Measurements from ENCODE around the gene HEATR3. TPM values are rescaled to one million over a fixed set of nuclear protein-coding genes. Genes with fewer than 3 reads are reported as not detected.

The HEATR3 gene
- total RNA-seq, 1 experiment from 2014 or later = 41.8 TPM

DNA sequence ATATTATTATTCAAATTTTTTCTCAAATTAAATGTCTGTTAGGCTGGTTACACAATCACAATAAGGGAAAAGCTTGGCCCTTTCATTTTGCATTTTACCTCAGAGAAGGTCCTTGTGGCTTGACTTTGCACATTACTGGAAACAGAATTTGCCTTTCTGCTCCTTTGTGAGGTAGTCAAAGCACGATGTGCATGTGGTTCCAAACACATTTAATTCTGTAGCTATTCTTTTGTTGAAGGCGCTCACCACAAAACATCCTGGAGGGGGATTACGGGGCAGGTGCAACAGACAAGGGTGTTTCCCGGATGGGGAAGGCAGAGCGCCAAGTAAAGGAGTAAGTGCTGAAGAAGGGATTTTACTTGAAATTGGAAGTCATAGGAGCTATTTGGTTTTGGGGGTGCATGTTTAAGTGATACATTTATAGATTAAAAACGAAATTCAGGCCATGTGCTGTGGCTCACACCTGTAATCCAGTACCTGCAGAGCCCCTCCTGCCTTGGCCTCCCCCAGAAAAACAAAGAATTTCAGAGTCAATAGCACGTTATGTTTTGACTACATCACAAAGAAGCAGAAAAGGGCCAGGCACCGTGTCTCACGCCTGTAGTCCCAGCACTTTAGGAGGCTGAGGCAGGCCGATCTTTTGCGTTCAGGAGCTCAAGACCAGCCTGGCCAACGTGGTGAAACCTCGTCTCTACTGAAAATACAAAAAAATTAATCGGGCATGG lies 56.1 kb downstream of the HEATR3 start:
- Histone ChIP-seq H3K27ac (ENCODE audit: low read depth, low read length, poor library complexity, severe bottlenecking) (no peak overlapping the region), H3K4me3 (ENCODE audit: low read depth, low read length, poor library complexity, severe bottlenecking) (no peak overlapping the region), H3K36me3 (ENCODE audit: insufficient read depth, low read length, poor library complexity, severe bottlenecking) (no peaks in the 10 kb centered on the region), H3K4me1 (ENCODE audit: insufficient read depth, low read length, poor library complexity, severe bottlenecking) (no peaks in the 10 kb centered on the region), H3K9me3 (ENCODE audit: low read depth, low read length, poor library complexity, severe bottlenecking) (no peaks in the 10 kb centered on the region), H3K27me3 (replicated peaks; ENCODE audit: insufficient read depth, low read depth, low read length, poor library complexity) (no peaks in the 10 kb centered on the region)
- DNase-seq (ENCODE audit: low spot score) = no peak
- ChIA-PET POLR2A (ENCODE audit: low non-redundant PET) (no interaction called here), CTCF (interaction anchor here (0.5 kb wide), 1 partner anchor 250 kb away, joined by 5 read pairs; no protein-coding TSS in a partner anchor)
- no TSS peak for BruUV-seq (replicated peaks)
- TF ChIP-seq, protein P1, sequence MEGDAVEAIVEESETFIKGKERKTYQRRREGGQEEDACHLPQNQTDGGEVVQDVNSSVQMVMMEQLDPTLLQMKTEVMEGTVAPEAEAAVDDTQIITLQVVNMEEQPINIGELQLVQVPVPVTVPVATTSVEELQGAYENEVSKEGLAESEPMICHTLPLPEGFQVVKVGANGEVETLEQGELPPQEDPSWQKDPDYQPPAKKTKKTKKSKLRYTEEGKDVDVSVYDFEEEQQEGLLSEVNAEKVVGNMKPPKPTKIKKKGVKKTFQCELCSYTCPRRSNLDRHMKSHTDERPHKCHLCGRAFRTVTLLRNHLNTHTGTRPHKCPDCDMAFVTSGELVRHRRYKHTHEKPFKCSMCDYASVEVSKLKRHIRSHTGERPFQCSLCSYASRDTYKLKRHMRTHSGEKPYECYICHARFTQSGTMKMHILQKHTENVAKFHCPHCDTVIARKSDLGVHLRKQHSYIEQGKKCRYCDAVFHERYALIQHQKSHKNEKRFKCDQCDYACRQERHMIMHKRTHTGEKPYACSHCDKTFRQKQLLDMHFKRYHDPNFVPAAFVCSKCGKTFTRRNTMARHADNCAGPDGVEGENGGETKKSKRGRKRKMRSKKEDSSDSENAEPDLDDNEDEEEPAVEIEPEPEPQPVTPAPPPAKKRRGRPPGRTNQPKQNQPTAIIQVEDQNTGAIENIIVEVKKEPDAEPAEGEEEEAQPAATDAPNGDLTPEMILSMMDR (conservative IDR thresholded peaks at IDR 0.05; ENCODE audit: low read depth, low read length) = no peak
- no peak for TF ChIP-seq EZH2 (IDR thresholded peaks at IDR 0.05; ENCODE audit: borderline replicate concordance, low read depth, low read length, poor library complexity, severe bottlenecking)
- intact Hi-C loops (cut with micrococcal nuclease; ENCODE audit: unreplicated experiment) = no loop called here

DNA sequence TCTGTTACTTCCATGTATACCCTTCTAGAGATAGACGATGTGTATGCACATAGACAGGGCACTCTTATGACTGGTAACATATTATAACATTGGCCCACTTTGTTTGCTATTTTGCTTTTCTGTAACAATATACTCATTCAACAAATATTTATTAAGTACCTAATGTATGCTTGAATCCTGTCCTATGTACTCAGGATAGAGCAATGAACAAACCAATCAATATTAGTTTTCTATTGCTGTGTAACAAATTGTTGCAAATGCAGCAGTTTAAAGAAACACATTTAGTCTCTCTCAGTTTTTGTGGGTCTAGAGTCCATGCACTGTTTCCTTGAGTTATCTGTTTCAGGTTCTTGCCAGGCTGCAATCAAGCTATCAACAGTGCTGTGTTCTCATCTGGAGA lies 57.6 kb downstream of the HEATR3 start:
- ChIA-PET POLR2A (ENCODE audit: low non-redundant PET) (no interaction called here), CTCF (no interaction called here)
- TF ChIP-seq EZH2 (IDR thresholded peaks at IDR 0.05; ENCODE audit: borderline replicate concordance, low read depth, low read length, poor library complexity, severe bottlenecking) = no peak
- TF ChIP-seq, protein P1 (conservative IDR thresholded peaks at IDR 0.05; ENCODE audit: low read depth, low read length) = no peak
- intact Hi-C loops (cut with micrococcal nuclease; ENCODE audit: unreplicated experiment) = no loop called here
- no peak overlapping the region for H3K27ac ChIP-seq (ENCODE audit: low read depth, low read length, poor library complexity, severe bottlenecking)
- H3K9me3 ChIP-seq (ENCODE audit: low read depth, low read length, poor library complexity, severe bottlenecking) = no peaks in the 10 kb centered on the region
- BruUV-seq (replicated peaks) = no TSS peak
- no peaks in the 10 kb centered on the region for H3K36me3 ChIP-seq (ENCODE audit: insufficient read depth, low read length, poor library complexity, severe bottlenecking)
- no peaks in the 10 kb centered on the region for H3K27me3 ChIP-seq (replicated peaks; ENCODE audit: insufficient read depth, low read depth, low read length, poor library complexity)
- no peak overlapping the region for H3K4me3 ChIP-seq (ENCODE audit: low read depth, low read length, poor library complexity, severe bottlenecking)
- no peaks in the 10 kb centered on the region for H3K4me1 ChIP-seq (ENCODE audit: insufficient read depth, low read length, poor library complexity, severe bottlenecking)
- no peak for DNase-seq (ENCODE audit: low spot score)

DNA sequence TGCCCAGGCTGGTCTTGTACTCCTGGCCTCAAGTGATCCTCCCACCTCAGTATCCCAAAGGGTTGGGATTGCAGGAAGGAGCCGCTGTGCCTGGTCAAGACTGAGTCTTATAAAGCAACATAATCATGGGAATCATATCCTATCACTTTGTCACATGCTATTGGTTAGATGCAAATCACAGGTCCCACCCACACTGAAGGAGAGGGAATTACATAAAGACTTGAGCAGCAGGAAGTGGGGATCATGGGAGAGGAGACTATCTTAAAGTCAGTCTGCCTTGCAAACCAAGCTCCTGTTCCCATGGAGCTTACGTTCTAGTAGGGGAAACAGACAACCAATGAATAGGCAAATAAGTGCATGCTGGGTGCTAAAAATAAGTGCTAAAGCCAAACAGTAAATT lies 59.0 kb downstream of the HEATR3 start:
- intact Hi-C loops (cut with micrococcal nuclease; ENCODE audit: unreplicated experiment) = no loop called here
- H3K9me3 ChIP-seq (ENCODE audit: low read depth, low read length, poor library complexity, severe bottlenecking) = no peaks in the 10 kb centered on the region
- no peaks in the 10 kb centered on the region for H3K27me3 ChIP-seq (replicated peaks; ENCODE audit: insufficient read depth, low read depth, low read length, poor library complexity)
- no peaks in the 10 kb centered on the region for H3K36me3 ChIP-seq (ENCODE audit: insufficient read depth, low read length, poor library complexity, severe bottlenecking)
- ChIA-PET CTCF (no interaction called here), POLR2A (ENCODE audit: low non-redundant PET) (no interaction called here)
- H3K4me3 ChIP-seq (ENCODE audit: low read depth, low read length, poor library complexity, severe bottlenecking) = no peak overlapping the region
- no peak overlapping the region for H3K27ac ChIP-seq (ENCODE audit: low read depth, low read length, poor library complexity, severe bottlenecking)
- DNase-seq (ENCODE audit: low spot score) = no peak
- no peaks in the 10 kb centered on the region for H3K4me1 ChIP-seq (ENCODE audit: insufficient read depth, low read length, poor library complexity, severe bottlenecking)
- no peak for TF ChIP-seq EZH2 (IDR thresholded peaks at IDR 0.05; ENCODE audit: borderline replicate concordance, low read depth, low read length, poor library complexity, severe bottlenecking)
- TF ChIP-seq, protein P1 (conservative IDR thresholded peaks at IDR 0.05; ENCODE audit: low read depth, low read length) = no peak
- no TSS peak for BruUV-seq (replicated peaks)
